Left ventricle myocardium inferior (tissue), 1 donor: Measurements from ENCODE around the gene HLA-DPA1. TPM values are rescaled to one million over a fixed set of nuclear protein-coding genes. Genes with fewer than 3 reads are reported as not detected.
"Not testable (repeated sequence)": the region's sequence is repeated elsewhere in the genome, so short reads cannot be mapped to it uniquely, and the experiment has no call there.

Source experiments
- DNase-seq: peaks from one replicate; pipeline ENCODE4 v3.0.0-alpha.2; 2020
- H3K27ac ChIP-seq: fragments of 200-600 bp; replicated peaks from 2 replicates; pipeline ENCODE4 v1.8.0; 2021
- H3K27me3 ChIP-seq: fragments of 200-600 bp; 2 replicates; pipeline ENCODE4 v1.8.0; 2021; ENCODE audit warnings: low read depth
- H3K36me3 ChIP-seq: fragments of 200-600 bp; 2 replicates; pipeline ENCODE4 v1.8.0; 2021
- H3K4me1 ChIP-seq: fragments of 200-600 bp; 2 replicates; pipeline ENCODE4 v1.8.0; 2021
- H3K4me3 ChIP-seq: fragments of 200-600 bp; 2 replicates; pipeline ENCODE4 v1.8.0; 2021; ENCODE audit warnings: mild to moderate bottlenecking, moderate library complexity
- H3K9me3 ChIP-seq: fragments of 200-600 bp; replicated peaks from 2 replicates; pipeline ENCODE4 v1.8.0; 2021
- intact Hi-C: fragments of 100-400 bp; cut with micrococcal nuclease; formaldehyde crosslinking; loops from one replicate; pipeline ENCODE4 v1.11.0; 2022
- total RNA-seq: library from RNA; stranded (reverse); fragmentation: NEBNext Ultra II Directional; extraction: Animal tissue kit (Norgen Biotek cat#: 25700); gene quantifications from one replicate; pipeline ENCODE4 v1.2.1, GENCODE V29; 2021
- TF ChIP-seq, protein P1 (sequence below): fragments of 200-600 bp; IDR thresholded peaks from 2 replicates; pipeline ENCODE4 v1.8.0; 2021; ENCODE audit warnings: antibody characterized with exemption, mild to moderate bottlenecking, borderline replicate concordance
- donor health status: DM: no; HTN: yes; CAD: no; lungs with severe emphysema.

Gene HLA-DPA1
- total RNA-seq, 1 donor from 2014 or later, result 28.8 TPM

DNA sequence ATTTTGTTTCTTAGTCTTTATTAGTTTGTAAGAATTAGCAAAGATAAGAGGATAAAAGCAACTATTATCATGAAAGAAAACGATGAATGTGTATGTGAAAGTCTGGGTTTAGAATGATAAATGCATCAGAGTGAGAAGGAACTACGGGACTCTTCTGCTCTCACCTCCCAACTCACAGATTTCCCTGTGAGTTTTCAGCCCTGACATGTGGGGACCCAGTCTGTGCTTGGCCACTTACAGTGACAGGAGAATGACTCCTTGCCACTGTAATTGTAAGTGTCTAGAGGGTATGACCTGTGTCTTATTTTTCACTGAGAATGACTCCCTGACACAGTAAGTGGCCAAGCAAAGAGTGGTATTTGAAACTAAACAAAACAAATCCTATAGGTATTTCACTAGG, 2.5 kb downstream of the HLA-DPA1 start:
- DNase-seq, result no peak
- Histone ChIP-seq H3K4me3 (peak overlapping the region; percentile 63), H3K4me1 (peaks cover 18% of the 10 kb centered on the region), H3K36me3 (peaks cover 26% of the 10 kb centered on the region), H3K9me3 (peaks cover 5% of the 10 kb centered on the region), H3K27me3 (no peaks in the 10 kb centered on the region), H3K27ac (no peak overlapping the region)
- TF ChIP-seq, protein P1, sequence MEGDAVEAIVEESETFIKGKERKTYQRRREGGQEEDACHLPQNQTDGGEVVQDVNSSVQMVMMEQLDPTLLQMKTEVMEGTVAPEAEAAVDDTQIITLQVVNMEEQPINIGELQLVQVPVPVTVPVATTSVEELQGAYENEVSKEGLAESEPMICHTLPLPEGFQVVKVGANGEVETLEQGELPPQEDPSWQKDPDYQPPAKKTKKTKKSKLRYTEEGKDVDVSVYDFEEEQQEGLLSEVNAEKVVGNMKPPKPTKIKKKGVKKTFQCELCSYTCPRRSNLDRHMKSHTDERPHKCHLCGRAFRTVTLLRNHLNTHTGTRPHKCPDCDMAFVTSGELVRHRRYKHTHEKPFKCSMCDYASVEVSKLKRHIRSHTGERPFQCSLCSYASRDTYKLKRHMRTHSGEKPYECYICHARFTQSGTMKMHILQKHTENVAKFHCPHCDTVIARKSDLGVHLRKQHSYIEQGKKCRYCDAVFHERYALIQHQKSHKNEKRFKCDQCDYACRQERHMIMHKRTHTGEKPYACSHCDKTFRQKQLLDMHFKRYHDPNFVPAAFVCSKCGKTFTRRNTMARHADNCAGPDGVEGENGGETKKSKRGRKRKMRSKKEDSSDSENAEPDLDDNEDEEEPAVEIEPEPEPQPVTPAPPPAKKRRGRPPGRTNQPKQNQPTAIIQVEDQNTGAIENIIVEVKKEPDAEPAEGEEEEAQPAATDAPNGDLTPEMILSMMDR, result no peak
- intact Hi-C loops, result no loop called here

DNA sequence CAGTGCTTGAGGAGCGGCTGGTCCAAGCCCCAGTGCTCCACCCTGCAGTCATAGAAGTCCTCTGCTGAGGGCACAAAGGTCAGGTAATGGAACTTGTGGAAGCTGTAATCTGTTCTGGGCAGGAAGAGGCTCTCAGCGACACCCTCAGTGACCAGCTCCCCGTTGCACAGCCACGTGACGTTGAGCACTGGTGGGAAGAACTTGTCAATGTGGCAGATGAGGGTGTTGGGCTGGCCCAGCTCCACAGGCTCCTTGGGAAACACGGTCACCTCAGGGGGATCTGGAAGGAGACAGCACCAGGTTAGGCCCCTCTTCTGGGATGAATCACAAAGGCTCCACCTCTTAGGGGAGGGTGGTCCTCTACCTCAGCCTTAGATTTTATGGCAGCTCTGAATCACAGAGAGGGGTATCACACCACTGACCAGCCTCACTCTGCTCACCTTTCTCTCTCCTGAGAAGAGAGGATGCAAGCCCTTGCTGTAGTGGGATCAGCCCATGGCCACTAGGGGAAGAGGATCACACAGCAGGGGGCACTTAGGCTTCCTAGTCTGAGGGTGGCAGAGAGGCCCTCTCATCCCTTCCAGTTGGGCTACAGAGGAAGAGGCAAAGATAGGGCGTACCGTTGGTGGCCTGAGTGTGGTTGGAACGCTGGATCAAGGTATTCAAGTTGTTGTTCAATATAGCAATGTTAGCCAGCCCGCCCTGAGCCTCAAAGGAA, 4.3 kb downstream of the HLA-DPA1 start:
- intact Hi-C loops, result no loop called here
- TF ChIP-seq, protein P1, result no peak
- peaks cover 26% of the 10 kb centered on the region for H3K36me3 ChIP-seq
- peaks cover 12% of the 10 kb centered on the region for H3K4me1 ChIP-seq
- H3K27me3 ChIP-seq, result no peaks in the 10 kb centered on the region
- DNase-seq, result no peak
- no peak overlapping the region for H3K27ac ChIP-seq
- H3K9me3 ChIP-seq, result peaks cover 5% of the 10 kb centered on the region
- no peak overlapping the region for H3K4me3 ChIP-seq

DNA sequence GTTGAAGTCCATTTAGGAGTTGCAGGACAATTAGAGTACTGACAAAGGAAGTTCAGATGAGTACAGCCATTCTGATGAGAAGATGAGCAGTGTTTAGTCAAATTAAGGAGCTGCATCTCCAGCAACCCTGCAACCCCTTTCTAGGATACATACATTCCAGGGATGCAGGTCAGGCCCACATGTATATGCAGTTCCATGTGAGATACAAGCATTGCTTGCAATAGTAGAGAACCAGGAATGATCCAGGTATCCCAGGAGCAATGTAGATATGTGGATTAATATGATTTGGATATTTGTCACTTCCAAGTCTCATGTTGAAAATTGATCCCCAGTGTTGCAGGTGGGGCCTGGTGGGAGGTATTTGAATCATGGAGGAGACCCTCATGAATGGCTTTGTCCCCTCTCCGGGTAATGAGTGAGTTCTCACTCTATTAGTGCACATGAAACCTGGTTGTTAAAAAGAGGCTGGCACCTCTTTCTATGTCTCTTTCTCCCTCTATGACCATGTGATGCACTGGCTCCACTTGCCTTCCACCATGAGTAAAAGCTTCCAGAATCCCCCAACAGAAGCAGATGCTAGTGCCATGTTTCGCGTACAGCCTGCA, 6.4 kb downstream of the HLA-DPA1 start:
- TF ChIP-seq, protein P1, result no peak
- no peaks in the 10 kb centered on the region for H3K27me3 ChIP-seq
- no peak overlapping the region for H3K4me3 ChIP-seq
- no peak overlapping the region for H3K27ac ChIP-seq
- H3K4me1 ChIP-seq, result peaks cover under 1% of the 10 kb centered on the region
- peaks cover 5% of the 10 kb centered on the region for H3K9me3 ChIP-seq
- peaks cover 26% of the 10 kb centered on the region for H3K36me3 ChIP-seq
- no peak for DNase-seq
- intact Hi-C loops, result no loop called here

DNA sequence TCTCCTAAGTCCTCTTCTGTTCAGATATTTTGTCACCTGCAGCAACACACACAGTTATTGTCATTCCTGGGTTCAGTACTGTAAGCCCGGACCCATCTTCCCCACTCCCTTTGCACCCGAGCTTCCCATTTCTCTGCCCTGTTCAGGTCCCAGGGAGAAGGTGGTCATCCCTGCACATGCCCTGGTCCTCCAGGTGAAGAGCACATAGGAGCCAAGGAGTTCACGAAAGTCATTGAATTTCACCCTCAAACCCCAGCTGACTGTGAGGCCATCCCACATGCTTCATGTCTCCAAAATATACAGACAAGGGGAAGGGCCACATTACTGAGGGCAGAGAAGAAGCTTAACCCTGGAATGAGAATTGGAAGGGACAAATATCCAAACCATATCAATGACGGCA, 8.1 kb downstream of the HLA-DPA1 start:
- Histone ChIP-seq H3K27me3 (no peaks in the 10 kb centered on the region), H3K27ac (no peak overlapping the region)
- intact Hi-C loops, result no loop called here

DNA sequence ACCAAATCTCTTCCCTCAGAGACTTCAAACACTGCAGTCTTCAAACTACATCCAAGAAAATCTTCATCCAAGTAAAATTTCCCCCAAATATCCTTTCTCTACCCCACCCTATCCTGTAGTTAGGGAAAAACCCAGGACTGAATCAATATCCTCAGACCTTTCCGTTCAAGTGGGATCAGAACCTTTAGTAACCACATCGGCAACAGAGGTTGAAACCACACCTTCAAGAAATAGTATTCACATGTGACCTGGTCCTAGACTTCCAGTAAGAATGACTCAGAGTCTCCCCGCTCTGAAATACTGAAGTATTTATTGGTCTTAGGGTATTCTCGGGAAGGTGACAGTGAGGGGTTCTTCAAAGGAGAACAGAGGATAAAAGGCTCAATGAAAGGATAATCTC, 8.7 kb downstream of the HLA-DPA1 start:
- Histone ChIP-seq H3K27ac (no peak overlapping the region), H3K4me1 (no peaks in the 10 kb centered on the region), H3K9me3 (peaks cover 5% of the 10 kb centered on the region), H3K27me3 (no peaks in the 10 kb centered on the region), H3K36me3 (peaks cover 26% of the 10 kb centered on the region), H3K4me3 (no peak overlapping the region)
- TF ChIP-seq, protein P1, result no peak
- intact Hi-C loops, result no loop called here
- no peak for DNase-seq

More for the DNA sequence above, 8.1 kb downstream of the HLA-DPA1 start:
- DNase-seq, result no peak
- no peak overlapping the region for H3K4me3 ChIP-seq
- peaks cover 26% of the 10 kb centered on the region for H3K36me3 ChIP-seq
- TF ChIP-seq, protein P1, result no peak
- no peaks in the 10 kb centered on the region for H3K4me1 ChIP-seq
- H3K9me3 ChIP-seq, result peaks cover 5% of the 10 kb centered on the region

DNA sequence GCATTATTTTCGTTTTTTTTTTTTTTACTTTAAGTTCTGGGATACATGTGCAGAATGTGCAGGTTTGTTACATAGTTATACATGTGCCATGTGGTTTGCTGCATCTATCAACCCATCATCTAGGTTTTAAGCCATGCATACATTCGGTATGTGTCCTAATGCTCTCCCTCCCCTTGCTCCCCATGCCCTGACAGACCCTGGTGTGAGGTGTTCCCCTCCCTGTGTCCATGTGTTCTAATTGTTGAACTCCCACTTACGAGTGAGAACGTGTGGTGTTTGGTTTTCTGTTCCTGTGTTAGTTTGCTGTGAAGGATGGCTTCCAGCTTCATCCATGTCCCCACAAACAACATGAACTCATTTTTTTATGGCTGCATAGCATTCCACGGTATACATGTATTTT, 10.0 kb downstream of the HLA-DPA1 start:
- peaks cover 15% of the 10 kb centered on the region for H3K36me3 ChIP-seq
- H3K27me3 ChIP-seq, H3K4me1 ChIP-seq, H3K27ac ChIP-seq, DNase-seq, H3K4me3 ChIP-seq, H3K9me3 ChIP-seq, intact Hi-C loops: not testable (repeated sequence)
